Stimulated activated effector memory CD8-positive, alpha-beta T cell treated with anti-CD3 and anti-CD28 coated beads, Interleukin-12 subunit alpha, Interleukin-12 subunit beta, amount 100 ng/mL, for 72 hours (primary cell): ENCODE data around the gene WNK2.

Experiments
- ATAC-seq: fragments of 150-1000 bp; cut with Tn5 transposase; 2 replicates; pipeline ENCODE4 v1.10.0; 2021
- DNase-seq, 2 donors: peaks; one replicate each; pipeline ENCODE4 v3.0.0; 2021 to 2022; ENCODE audit warnings: low spot score in 2 of 2
- H3K27ac Mint-ChIP-seq: one replicate; pipeline ENCODE4 v1.8.0; 2022; ENCODE audit warnings: mild to moderate bottlenecking, mixed read lengths
- H3K36me3 Mint-ChIP-seq: one replicate; pipeline ENCODE4 v1.8.0; 2022; ENCODE audit warnings: mild to moderate bottlenecking, mixed read lengths
- H3K4me1 Mint-ChIP-seq: one replicate; pipeline ENCODE4 v1.8.0; 2022; ENCODE audit warnings: mixed read lengths
- H3K4me3 Mint-ChIP-seq: one replicate; pipeline ENCODE4 v1.8.0; 2022; ENCODE audit warnings: mild to moderate bottlenecking, mixed read lengths
- H3K9me3 Mint-ChIP-seq: one replicate; pipeline ENCODE4 v1.8.0; 2022; ENCODE audit warnings: mixed read lengths

The WNK2 gene

DNA sequence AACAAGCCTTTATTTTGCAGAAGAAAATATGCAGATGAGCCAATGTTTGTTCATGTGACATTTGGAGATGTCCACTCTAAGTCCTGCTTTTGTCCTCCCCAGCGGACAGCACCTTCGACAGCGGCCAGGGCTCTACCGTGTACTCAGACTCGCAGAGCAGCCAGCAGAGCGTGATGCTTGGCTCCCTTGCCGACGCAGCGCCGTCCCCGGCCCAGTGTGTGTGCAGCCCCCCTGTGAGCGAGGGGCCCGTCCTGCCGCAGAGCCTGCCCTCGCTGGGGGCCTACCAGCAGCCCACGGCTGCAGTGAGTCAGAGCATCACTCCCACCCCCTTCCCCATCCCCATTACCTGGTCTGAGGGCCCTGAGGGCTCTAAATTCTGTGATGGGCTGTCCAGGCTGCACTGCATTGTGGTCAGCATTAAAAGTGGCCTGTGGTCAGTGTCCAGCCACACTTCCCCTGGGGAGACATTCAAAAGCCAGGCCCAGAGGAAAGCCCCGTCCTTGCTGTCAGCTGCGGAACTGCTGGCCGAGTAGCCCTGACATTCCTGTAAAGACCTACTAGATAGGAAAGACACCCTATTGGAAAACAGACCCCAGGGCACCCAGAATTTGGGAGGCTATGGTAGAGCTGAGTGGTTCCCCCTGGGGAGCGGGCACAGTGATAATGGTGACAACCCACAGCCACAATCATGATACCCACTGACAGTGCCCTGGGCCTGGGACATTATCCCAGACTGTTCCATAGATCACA is 69.0 kb downstream of the WNK2 start:
- no peak overlapping the region for H3K4me3 Mint-ChIP-seq
- no peaks in the 10 kb centered on the region for H3K9me3 Mint-ChIP-seq
- DNase-seq (no peak), ATAC-seq (no peak)
- H3K27ac Mint-ChIP-seq: no peak overlapping the region
- no peaks in the 10 kb centered on the region for H3K4me1 Mint-ChIP-seq
- no peaks in the 10 kb centered on the region for H3K36me3 Mint-ChIP-seq

DNA sequence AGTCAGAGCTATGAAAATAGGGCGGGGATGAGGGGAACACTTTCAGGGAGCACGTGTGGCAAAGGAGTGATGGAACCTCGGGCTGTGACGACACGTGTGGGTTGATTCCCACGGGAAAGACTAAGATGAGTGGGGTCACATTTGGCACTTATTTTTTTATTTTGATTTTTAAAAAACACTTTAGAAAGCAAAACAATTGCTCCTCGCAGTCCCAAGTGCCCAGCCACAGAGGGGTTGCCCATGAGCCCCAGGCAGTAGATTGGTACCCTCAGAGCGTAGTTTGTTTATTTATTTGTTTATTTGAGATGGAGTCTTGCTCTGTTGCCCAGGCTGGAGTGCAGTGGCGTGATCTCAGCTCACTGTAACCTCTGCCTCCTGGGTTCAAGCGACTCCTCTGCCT is 69.7 kb downstream of the WNK2 start:
- ATAC-seq (no peak), DNase-seq (no peak)
- no peaks in the 10 kb centered on the region for H3K4me1 Mint-ChIP-seq
- no peak overlapping the region for H3K27ac Mint-ChIP-seq
- H3K36me3 Mint-ChIP-seq: no peaks in the 10 kb centered on the region
- no peak overlapping the region for H3K4me3 Mint-ChIP-seq
- no peaks in the 10 kb centered on the region for H3K9me3 Mint-ChIP-seq

DNA sequence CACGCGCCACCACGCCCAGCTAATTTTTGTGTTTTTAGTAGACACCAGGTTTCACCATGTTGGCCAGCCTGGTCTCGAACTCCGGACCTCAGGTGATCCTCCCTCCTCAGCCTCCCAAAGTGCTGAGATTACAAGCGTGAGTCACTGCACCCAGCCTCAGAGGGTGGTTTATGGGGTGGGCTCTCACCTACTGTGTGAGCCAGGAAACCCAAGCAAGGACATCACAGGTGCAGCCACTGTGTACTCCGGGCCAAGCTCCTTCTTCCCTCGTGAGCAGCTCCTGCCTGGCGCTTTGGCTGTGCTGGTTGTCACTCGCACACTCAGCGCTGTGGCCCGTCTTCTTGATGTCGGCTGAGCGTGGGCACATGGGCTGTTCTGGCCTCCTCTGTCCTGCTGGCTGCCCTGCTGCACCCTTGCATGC is 70.1 kb downstream of the WNK2 start:
- H3K9me3 Mint-ChIP-seq: no peaks in the 10 kb centered on the region
- no peak overlapping the region for H3K4me3 Mint-ChIP-seq
- DNase-seq (no peak), ATAC-seq (no peak)
- no peaks in the 10 kb centered on the region for H3K4me1 Mint-ChIP-seq
- no peak overlapping the region for H3K27ac Mint-ChIP-seq
- H3K36me3 Mint-ChIP-seq: no peaks in the 10 kb centered on the region

DNA sequence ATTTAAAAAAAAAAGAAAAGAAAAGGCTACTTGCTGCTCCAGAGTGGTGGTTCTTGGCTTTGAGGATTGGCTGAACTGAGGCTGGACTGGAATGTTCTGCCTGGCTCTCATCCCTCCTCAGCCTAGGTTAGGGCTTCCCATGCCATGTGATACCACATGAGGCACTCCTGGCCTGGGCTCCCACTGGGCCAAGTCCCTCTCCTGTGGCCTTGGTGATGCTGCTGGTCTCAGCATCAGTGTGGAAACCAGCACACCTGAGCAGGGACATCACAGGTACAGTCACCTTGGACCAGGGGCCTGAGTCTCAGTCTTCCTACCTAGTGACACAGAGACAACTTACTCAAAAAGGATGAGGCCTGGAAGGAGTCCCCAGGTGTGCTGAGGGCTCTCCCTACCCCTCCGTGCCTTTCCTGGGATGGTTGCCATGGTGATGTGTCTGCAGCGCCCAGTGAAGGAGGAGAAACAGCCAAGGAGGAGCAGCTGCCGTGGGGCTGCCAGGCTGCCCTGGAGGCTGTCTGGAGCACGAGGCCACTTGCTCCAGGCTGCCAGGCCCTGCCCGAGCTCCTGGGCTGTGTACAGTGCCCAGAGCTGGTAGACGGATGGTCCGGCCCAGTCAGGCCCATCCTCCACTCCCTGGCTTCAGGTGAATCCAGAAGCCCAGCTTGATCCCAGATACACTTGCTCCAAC is 71.0 kb downstream of the WNK2 start:
- H3K9me3 Mint-ChIP-seq: no peaks in the 10 kb centered on the region
- no peaks in the 10 kb centered on the region for H3K4me1 Mint-ChIP-seq
- H3K27ac Mint-ChIP-seq: no peak overlapping the region
- H3K36me3 Mint-ChIP-seq: no peaks in the 10 kb centered on the region
- ATAC-seq (no peak), DNase-seq (no peak)
- H3K4me3 Mint-ChIP-seq: no peak overlapping the region

DNA sequence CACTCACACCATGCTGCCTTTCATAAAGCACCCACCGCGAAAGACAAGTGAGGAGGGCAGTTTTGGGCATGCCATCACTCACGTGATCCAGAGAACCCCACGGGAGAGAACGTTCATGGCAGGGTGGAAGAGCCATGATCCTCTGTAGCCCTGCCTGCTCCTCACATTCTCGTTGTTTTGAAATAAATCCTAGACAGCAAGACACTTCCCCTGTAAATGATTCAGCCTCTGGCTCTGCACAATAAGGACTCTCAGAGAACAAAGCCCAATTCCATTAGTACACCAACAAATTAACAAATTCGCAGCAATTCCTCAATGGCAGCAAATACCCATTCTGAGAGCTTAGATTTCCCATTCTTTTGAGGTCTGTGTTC is 71.5 kb downstream of the WNK2 start:
- H3K36me3 Mint-ChIP-seq: no peaks in the 10 kb centered on the region
- no peaks in the 10 kb centered on the region for H3K4me1 Mint-ChIP-seq
- DNase-seq (no peak), ATAC-seq (no peak)
- H3K4me3 Mint-ChIP-seq: no peak overlapping the region
- no peaks in the 10 kb centered on the region for H3K9me3 Mint-ChIP-seq
- H3K27ac Mint-ChIP-seq: no peak overlapping the region

DNA sequence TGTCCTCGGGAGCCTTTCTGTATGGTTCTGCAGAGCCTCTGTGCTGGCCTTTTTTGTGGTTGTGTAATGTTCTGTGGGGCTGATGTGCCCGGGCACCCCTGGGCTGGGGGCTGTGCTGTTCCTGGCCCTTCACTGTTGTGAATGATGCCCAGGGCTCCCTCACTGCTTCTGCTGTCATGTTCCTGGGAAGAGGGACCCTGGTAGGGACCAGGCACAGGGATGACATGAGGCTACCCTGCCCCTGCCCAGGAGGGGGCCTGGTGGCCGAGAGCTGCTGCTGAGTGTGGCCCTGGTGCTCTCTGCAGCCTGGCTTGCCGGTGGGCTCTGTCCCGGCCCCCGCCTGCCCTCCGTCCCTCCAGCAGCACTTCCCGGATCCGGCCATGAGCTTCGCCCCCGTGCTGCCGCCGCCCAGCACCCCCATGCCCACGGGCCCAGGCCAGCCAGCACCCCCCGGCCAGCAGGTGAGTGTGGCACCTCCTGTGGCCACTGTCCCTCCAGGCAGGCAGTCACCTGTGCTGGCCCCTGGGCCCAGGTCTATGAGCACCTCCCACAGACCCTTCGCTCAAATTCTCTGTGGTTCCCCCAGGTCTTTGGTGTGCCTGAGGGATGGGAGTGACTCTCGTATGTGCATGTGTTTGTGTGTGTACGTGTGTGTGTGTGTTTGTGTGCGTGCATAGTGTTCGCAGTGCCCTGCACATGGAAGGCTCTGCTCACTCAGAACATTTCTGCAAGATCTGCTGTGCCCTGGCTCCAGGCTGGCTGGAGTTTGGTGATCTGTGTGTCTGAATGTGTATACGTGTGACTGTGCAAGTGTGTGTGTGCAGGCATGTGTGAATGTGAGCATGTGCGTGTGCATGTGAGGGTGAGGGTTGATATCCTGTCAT is 72.3 kb downstream of the WNK2 start:
- H3K9me3 Mint-ChIP-seq: no peaks in the 10 kb centered on the region
- DNase-seq (no peak), ATAC-seq (no peak)
- H3K4me3 Mint-ChIP-seq: no peak overlapping the region
- H3K27ac Mint-ChIP-seq: no peak overlapping the region
- no peaks in the 10 kb centered on the region for H3K36me3 Mint-ChIP-seq
- H3K4me1 Mint-ChIP-seq: no peaks in the 10 kb centered on the region

DNA sequence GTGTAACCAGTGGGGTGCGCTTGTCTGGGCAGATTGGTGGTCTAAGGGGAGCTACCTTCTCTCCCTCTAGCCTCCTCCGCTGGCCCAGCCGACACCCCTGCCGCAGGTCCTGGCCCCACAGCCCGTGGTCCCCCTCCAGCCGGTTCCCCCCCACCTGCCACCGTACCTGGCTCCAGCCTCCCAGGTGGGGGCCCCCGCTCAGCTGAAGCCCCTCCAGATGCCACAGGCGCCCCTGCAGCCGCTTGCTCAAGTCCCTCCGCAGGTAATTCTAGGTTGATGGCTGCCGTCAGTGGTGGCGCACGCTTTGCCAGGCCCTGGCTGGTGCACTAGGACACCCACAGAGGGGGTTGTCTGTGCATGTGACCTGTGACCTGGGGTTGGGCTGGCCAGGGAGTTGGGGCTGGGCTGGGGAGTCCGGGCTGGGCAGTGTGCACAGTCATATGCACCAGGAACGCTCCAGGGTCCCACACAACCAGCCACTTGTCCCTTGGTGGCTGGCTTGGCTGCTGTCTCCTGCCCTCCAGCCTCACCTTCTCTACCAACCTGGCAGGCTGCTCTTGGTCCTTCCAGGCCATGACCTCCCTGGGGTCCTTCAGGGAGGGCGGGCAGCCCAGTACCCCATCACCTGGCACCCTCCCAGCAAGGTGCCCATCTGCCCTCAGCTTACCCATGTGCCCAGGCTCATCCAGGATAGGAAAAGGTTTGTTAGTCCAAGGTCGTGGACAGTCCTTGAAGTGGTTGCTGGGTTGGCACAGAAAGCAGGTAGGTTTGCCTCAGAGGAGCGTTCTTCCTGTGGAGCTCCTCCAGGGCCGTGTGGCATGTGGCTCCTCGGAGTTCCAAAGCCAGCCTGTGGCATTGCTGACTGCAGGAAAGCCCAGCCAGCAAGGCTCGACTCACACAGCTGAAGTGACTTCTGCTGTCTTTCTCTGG is 73.2 kb downstream of the WNK2 start:
- no peak overlapping the region for H3K27ac Mint-ChIP-seq
- no peak for ATAC-seq
- no peak overlapping the region for H3K4me3 Mint-ChIP-seq
- no peaks in the 10 kb centered on the region for H3K4me1 Mint-ChIP-seq
- no peaks in the 10 kb centered on the region for H3K36me3 Mint-ChIP-seq
- DNase-seq: no peak
- H3K9me3 Mint-ChIP-seq: no peaks in the 10 kb centered on the region

DNA sequence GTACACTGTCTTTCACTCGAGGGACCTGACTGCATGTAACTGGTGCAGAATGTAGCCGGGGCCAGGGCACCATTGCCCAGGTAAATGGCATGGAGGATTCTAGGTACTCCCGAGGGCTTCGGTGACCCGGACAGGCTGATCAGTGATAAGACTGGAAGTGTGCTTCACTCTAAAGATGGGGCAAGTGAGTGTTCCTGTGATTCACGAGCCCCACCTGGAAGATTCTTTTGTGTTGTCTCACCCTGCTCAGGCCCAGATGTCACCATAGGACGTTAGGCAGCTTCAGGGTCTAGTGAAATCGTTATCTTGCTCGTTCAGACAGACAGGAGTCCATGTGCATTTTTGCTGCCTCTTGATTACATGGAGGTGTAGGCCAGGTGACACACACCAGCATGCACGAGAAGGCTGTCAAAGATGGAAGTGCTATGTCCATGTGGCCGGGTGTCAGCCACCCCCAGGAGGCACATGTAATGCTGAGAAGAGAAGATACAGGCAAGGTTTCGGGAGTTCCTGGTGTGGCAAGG is 73.9 kb downstream of the WNK2 start:
- H3K9me3 Mint-ChIP-seq: no peaks in the 10 kb centered on the region
- no peak for DNase-seq
- H3K4me1 Mint-ChIP-seq: no peaks in the 10 kb centered on the region
- H3K27ac Mint-ChIP-seq: no peak overlapping the region
- ATAC-seq: no peak
- no peaks in the 10 kb centered on the region for H3K36me3 Mint-ChIP-seq
- H3K4me3 Mint-ChIP-seq: no peak overlapping the region

DNA sequence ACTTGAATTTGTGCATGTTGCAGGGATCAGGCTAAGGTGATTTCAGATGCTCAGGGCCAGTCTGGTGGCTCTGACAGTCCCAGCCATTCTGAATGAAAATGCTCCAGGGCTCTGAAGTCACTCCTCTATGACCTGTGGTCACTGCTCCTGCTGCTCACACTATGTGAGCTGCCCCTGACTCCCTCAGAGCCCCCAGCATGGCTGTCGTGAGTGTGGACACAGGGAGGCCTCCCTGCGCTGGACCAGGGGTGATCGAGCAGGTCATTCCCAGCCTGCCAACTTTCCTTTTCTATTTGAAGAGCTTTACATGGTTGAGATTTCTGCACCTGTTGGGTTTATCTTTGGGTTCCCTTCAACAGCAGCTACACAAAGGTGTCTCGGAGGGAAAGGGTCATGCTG is 74.5 kb downstream of the WNK2 start:
- Mint-ChIP-seq H3K4me1 (no peaks in the 10 kb centered on the region), H3K4me3 (no peak overlapping the region), H3K36me3 (no peaks in the 10 kb centered on the region), H3K27ac (no peak overlapping the region), H3K9me3 (no peaks in the 10 kb centered on the region)
- DNase-seq (peak in 1 of 2 donors; percentile 43), ATAC-seq (no peak)

DNA sequence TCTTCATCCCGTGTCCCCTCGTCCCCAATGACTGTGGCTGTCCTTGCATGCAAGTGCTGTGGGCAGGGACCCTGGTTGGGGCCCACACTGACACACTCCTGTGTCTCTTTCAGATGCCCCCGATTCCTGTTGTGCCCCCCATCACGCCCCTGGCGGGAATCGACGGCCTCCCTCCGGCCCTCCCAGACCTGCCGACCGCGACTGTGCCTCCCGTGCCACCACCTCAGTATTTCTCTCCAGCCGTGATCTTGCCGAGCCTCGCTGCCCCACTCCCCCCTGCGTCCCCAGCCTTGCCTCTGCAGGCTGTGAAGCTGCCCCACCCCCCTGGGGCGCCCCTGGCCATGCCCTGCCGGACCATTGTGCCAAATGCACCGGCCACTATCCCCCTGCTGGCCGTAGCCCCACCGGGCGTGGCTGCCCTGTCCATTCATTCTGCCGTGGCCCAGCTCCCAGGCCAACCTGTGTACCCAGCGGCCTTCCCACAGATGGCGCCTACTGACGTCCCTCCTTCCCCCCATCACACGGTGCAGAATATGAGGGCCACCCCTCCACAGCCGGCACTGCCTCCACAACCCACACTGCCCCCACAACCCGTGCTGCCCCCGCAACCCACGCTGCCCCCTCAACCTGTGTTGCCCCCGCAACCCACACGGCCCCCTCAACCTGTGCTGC is 75.0 kb downstream of the WNK2 start:
- peak in 1 of 2 donors; percentile 36 for DNase-seq
- no peak for ATAC-seq
- Mint-ChIP-seq H3K9me3 (no peaks in the 10 kb centered on the region), H3K4me3 (no peak overlapping the region), H3K4me1 (no peaks in the 10 kb centered on the region), H3K27ac (no peak overlapping the region), H3K36me3 (no peaks in the 10 kb centered on the region)

DNA sequence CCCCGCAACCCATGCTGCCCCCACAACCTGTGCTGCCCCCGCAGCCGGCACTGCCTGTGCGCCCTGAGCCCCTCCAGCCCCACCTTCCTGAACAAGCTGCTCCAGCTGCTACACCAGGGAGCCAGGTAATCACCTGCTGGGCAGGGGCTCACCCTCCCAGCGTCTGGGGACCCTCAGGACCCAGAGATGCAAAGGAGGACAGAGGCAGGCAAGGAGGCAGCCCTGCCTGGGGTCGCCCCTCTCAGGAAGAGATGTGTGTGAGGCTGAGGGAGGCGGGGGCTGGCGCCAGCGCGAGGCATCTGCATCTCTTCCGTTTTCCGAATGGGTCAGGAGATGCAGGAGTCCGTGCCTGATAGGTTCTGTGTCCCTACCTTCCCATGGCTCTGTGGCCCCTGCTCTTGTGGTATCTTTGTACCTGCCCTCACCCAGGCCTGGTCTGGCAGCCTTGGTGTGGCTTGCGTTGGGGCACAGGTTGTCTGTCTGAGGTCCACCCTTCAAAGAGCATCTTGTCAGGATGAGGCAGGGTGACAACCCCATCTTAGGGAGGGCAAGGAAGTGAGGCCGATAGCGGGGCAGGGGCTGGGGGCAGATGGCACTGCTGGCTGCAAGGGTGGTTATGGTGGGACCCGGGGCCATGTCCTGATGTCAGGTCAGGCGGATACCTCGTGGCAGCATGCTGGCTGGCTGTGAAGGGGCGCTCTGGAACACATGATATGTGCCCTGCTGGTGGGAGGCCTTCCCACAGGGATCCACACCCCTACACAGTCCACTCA is 75.7 kb downstream of the WNK2 start:
- no peak overlapping the region for H3K27ac Mint-ChIP-seq
- H3K36me3 Mint-ChIP-seq: no peaks in the 10 kb centered on the region
- no peaks in the 10 kb centered on the region for H3K9me3 Mint-ChIP-seq

DNA sequence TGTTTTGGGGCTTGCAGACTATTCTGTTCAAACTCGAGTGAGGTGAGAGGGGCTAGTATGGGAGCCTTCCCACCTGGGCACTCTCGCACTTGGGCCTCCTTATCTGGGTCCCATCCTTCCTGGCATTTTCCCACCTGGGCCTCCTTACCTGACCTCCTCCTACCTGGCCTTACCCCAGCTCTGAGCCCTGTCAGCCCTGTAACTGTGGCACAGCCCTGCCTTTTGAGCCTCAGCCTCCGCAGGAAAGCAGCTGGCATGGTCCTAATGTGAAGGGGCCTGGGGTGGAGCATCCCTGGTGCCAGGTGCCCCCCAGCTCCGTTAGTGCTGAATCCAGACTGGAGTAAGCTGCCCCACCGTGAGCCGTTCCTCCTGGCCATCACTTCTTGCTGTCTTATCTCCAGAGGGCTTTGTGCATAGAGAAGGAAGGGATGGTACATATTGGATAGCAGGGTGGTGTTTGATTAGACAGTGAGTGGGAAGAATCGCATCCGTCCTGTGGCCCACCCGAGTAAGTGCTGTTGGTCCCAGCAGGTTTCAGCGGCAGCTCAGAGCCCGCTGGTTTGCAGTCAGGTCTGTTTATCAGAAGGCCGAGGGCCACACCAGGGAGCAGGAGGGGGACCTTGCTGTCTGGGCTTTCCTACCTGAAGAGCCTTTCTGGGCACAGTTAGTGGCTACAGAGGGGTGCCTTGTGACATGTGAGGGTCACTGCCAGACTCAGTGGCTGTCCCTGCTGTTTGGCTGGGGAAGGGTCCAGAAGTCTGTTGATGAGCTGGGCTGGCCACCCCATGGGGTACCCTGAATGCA is 76.5 kb downstream of the WNK2 start:
- DNase-seq (peak in 1 of 2 donors; percentile 36), ATAC-seq (no peak)
- H3K4me3 Mint-ChIP-seq: no peak overlapping the region
- H3K36me3 Mint-ChIP-seq: no peaks in the 10 kb centered on the region
- no peaks in the 10 kb centered on the region for H3K4me1 Mint-ChIP-seq
- H3K9me3 Mint-ChIP-seq: no peaks in the 10 kb centered on the region
- no peak overlapping the region for H3K27ac Mint-ChIP-seq

More for the DNA sequence above, 75.7 kb downstream of the WNK2 start:
- Mint-ChIP-seq H3K4me1 (no peaks in the 10 kb centered on the region), H3K4me3 (no peak overlapping the region)
- DNase-seq (peak in 1 of 2 donors; percentile 25), ATAC-seq (no peak)

DNA sequence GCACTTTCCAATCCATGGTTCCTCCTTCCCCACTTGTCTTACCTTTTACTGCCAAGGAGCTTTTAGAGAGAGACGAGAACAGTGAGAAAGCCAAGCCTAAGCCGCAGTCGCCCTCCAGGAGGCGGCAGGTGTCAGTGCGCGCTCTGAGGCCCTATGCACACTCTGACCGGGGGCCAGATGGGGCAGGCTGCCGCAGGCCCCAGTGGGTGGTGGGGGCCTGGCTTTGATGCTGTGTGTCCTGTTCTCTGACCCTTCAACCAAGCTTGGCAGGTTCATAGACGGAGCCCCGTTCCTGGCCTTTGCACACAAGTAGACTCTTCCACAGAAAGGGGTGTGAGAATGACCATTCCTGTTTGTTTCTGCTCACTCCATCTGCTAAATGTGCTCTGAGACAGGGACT is 77.3 kb downstream of the WNK2 start:
- ATAC-seq (no peak), DNase-seq (peak in 1 of 2 donors; percentile 45)
- no peaks in the 10 kb centered on the region for H3K4me1 Mint-ChIP-seq
- H3K9me3 Mint-ChIP-seq: no peaks in the 10 kb centered on the region
- H3K36me3 Mint-ChIP-seq: no peaks in the 10 kb centered on the region
- H3K4me3 Mint-ChIP-seq: no peak overlapping the region
- H3K27ac Mint-ChIP-seq: no peak overlapping the region
